ENCODE results near the gene ARF6.

The ARF6 gene

DNA sequence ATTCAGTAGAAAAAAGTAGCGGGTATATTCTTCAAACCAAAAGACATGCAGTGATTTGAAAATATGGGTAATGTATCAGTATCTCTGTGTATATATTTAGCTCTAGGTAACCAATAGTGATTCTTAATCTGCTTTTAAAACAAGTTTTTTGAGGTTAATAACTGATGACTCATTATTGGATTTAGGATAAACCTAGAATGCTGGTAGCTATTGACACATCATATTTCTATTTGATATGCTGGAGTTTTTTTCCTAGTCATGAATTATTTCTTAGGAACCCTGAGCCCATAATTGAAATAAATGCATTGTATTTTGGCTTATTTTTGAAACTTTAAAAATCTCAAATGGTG, 15.5 kb downstream of the ARF6 start:
- no peak for DNase-seq (ENCODE audit: low read depth)
- TF ChIP-seq, protein P1, sequence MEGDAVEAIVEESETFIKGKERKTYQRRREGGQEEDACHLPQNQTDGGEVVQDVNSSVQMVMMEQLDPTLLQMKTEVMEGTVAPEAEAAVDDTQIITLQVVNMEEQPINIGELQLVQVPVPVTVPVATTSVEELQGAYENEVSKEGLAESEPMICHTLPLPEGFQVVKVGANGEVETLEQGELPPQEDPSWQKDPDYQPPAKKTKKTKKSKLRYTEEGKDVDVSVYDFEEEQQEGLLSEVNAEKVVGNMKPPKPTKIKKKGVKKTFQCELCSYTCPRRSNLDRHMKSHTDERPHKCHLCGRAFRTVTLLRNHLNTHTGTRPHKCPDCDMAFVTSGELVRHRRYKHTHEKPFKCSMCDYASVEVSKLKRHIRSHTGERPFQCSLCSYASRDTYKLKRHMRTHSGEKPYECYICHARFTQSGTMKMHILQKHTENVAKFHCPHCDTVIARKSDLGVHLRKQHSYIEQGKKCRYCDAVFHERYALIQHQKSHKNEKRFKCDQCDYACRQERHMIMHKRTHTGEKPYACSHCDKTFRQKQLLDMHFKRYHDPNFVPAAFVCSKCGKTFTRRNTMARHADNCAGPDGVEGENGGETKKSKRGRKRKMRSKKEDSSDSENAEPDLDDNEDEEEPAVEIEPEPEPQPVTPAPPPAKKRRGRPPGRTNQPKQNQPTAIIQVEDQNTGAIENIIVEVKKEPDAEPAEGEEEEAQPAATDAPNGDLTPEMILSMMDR (conservative IDR thresholded peaks at IDR 0.05; ENCODE audit: low read depth, low read length), result no peak
- H3K4me3 ChIP-seq (ENCODE audit: low read depth, low read length), result no peak overlapping the region

DNA sequence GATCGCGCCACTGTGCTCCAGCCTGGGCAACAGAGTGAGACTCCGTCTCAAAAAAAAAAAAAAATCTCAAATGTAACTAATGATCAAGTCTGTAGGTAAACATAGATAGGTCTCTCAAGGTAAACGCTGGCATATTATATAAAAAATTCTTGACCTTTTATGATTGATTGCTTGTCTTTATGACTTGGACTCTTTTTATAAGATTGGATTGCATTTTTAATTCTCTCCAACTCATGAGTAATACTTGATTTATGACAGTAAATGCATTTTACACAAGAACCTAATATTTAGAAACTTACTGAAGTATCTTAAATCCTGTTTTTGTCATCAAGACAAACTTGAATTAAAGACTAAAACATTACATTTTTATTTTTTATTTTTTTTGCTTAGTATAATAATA, 16.1 kb downstream of the ARF6 start:
- TF ChIP-seq, protein P1 (conservative IDR thresholded peaks at IDR 0.05; ENCODE audit: low read depth, low read length), result no peak
- DNase-seq (ENCODE audit: low read depth), result no peak
- no peak overlapping the region for H3K4me3 ChIP-seq (ENCODE audit: low read depth, low read length)

- no peak for DNase-seq (ENCODE audit: low read depth)
- no peak overlapping the region for H3K4me3 ChIP-seq (ENCODE audit: low read depth, low read length)
- TF ChIP-seq, protein P1 (conservative IDR thresholded peaks at IDR 0.05; ENCODE audit: low read depth, low read length), result no peak
These were observed 22.2 kb downstream of the ARF6 start for GRCh38 chr14:49915085-49915484.

DNA sequence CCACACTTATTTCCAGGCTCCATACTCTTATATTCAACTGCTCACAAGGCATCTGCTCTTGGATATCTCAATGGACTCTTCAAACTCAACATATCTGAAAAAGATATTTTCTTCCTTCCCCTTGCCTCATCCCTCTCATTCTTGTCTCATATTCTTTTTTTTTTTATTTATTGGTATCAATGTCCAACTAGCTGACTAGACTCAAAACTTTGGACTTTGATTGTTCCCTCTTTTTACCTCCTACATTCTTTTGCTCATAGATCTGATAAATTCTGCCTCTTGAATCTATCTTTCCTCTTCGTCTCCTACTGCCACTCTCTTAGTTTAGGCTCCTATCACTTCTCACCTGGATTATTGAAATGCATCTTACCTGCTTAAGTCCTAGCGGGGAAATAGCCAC, 25.8 kb downstream of the ARF6 start:
- DNase-seq (ENCODE audit: low read depth), result no peak
- no peak overlapping the region for H3K4me3 ChIP-seq (ENCODE audit: low read depth, low read length)
- TF ChIP-seq, protein P1 (conservative IDR thresholded peaks at IDR 0.05; ENCODE audit: low read depth, low read length), result no peak

DNA sequence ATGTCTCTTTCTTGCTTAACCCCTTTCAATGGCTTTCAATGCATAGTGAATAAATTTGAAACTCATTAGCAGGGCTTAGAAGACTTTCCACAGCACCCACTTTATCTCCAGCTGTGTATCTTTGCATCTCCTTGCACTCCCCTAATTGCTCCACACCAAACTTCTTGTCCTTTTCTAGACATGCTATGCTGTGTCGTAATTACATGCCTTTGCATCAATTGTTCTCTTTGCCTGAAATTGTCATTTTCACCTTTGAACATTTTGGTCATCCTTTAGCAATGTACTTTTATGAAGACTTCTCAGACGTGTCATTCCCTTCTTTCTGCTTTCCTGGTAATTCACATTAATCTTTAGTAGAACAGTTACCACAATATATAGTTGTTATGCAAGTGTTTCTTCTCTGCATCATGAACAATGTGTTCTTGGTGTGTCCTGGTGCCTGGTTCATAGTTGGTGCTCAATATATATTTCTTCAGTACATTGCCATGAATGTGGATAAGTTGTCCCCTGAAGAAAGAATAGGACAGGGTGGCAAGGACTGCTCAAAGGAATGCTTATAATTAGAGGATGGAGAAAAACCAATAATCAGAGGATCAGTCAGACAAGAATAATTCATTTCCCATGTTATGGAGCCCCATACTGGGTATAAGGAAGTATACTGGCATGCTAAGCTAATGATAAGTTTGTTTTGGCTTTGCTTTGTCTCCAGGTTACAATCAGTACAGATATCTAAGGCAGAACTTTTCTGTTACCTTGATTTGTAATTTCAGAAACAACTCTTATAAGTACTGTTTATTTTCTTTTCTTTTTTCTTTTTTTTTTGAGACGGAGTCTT, 27.2 kb downstream of the ARF6 start:
- no peak overlapping the region for H3K4me3 ChIP-seq (ENCODE audit: low read depth, low read length)
- DNase-seq (ENCODE audit: low read depth), result no peak
- TF ChIP-seq, protein P1 (conservative IDR thresholded peaks at IDR 0.05; ENCODE audit: low read depth, low read length), result no peak

- DNase-seq (ENCODE audit: low read depth), result no peak
- H3K4me3 ChIP-seq (ENCODE audit: low read depth, low read length), result no peak overlapping the region
- TF ChIP-seq, protein P1 (conservative IDR thresholded peaks at IDR 0.05; ENCODE audit: low read depth, low read length), result no peak
These were observed 28.1 kb downstream of the ARF6 start for GRCh38 chr14:49920935-49921334.

DNA sequence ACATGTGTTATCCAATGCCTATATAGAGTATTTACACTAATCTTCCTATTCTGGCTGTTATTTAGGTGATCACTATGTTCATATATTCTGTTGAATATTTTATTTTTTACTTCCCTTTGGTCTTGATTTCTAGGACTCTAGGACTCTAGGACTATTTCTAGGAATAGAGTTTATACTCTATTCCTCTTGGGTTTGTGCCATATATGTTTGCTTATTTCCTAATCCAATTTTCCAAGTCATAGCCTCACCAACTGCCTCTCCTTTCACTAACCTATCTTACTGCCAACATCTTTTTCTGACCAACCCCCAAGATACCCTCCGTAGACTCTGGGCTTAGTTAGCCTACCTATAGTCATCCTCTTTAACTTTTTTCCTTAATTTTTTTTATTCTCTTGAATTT, 28.5 kb downstream of the ARF6 start:
- TF ChIP-seq, protein P1 (conservative IDR thresholded peaks at IDR 0.05; ENCODE audit: low read depth, low read length), result no peak

More for the DNA sequence above, 28.5 kb downstream of the ARF6 start:
- H3K4me3 ChIP-seq (ENCODE audit: low read depth, low read length), result no peak overlapping the region
- no peak for DNase-seq (ENCODE audit: low read depth)
